Stimulated activated CD8-positive, alpha-beta memory T cell treated with anti-CD3 and anti-CD28 coated beads, Interleukin-4, amount 100 ng/mL, for 24 hours (primary cell): ENCODE data around the gene SLC12A6.
"Not testable (repeated sequence)": the region's sequence is repeated elsewhere in the genome, so short reads cannot be mapped to it uniquely, and the experiment has no call there.

ENCODE experiments used
- DNase-seq: peaks from one replicate; pipeline ENCODE4 v3.0.0-alpha.2; 2020; ENCODE audit warnings: low read depth

The SLC12A6 gene

GRCh38 chr15:34357653-34358052, 20.1 kb upstream of the SLC12A6 start:
- no peak for DNase-seq

- DNase-seq, result no peak
These were observed 17.7 kb upstream of the SLC12A6 start for GRCh38 chr15:34355241-34355640.

- DNase-seq, result no peak
These were observed 16.7 kb upstream of the SLC12A6 start for GRCh38 chr15:34354286-34354685.

GRCh38 chr15:34353627-34354026, 16.0 kb upstream of the SLC12A6 start:
- DNase-seq, result no peak

- DNase-seq, result not testable (repeated sequence)
These were observed 15.4 kb upstream of the SLC12A6 start for GRCh38 chr15:34352996-34353395.

- no peak for DNase-seq
These were observed 12.2 kb upstream of the SLC12A6 start for GRCh38 chr15:34349769-34350168.

- no peak for DNase-seq
These were observed 11.2 kb upstream of the SLC12A6 start for GRCh38 chr15:34348735-34349300.

- no peak for DNase-seq
These were observed 10.5 kb upstream of the SLC12A6 start for GRCh38 chr15:34347951-34348638.

- DNase-seq, result peak; percentile 93
These were observed 5.4 kb upstream of the SLC12A6 start, which contains the start of the genes NOP10 and NUTM1 for GRCh38 chr15:34342737-34343575. Gene NOP10, minus strand, starts transcription at chr15:34343136. Its CDS starts 63 bp downstream, at chr15:34343073. Gene NUTM1, plus strand, starts transcription at chr15:34343315. Its CDS starts 382 bp downstream, at chr15:34343697.

- DNase-seq, result not testable (repeated sequence)
These were observed 4.7 kb upstream of the SLC12A6 start for GRCh38 chr15:34342213-34342736.

- DNase-seq, result no peak
These were observed 4.0 kb upstream of the SLC12A6 start for GRCh38 chr15:34341381-34342212.

- no peak for DNase-seq
These were observed 2.4 kb upstream of the SLC12A6 start for GRCh38 chr15:34339946-34340345.

- no peak for DNase-seq
These were observed 766 bp upstream of the SLC12A6 start for GRCh38 chr15:34338347-34338746.

GRCh38 chr15:34336991-34337556, 507 bp downstream of the SLC12A6 start:
- DNase-seq, result no peak

GRCh38 chr15:34336231-34336990, 1.2 kb downstream of the SLC12A6 start:
- no peak for DNase-seq

- no peak for DNase-seq
These were observed 2.2 kb downstream of the SLC12A6 start for GRCh38 chr15:34335176-34336032.

GRCh38 chr15:34334672-34335071, 2.9 kb downstream of the SLC12A6 start:
- no peak for DNase-seq

- no peak for DNase-seq
These were observed 4.9 kb downstream of the SLC12A6 start for GRCh38 chr15:34332553-34333120.

GRCh38 chr15:34331809-34332208, 5.8 kb downstream of the SLC12A6 start:
- DNase-seq, result no peak
